ENCODE data around the gene FAM209A. TPM values are rescaled to one million over a fixed set of nuclear protein-coding genes. Genes with fewer than 3 reads are reported as not detected.

FAM209A gene
- total RNA-seq, 2 donors from 2014 or later = not detected

DNA sequence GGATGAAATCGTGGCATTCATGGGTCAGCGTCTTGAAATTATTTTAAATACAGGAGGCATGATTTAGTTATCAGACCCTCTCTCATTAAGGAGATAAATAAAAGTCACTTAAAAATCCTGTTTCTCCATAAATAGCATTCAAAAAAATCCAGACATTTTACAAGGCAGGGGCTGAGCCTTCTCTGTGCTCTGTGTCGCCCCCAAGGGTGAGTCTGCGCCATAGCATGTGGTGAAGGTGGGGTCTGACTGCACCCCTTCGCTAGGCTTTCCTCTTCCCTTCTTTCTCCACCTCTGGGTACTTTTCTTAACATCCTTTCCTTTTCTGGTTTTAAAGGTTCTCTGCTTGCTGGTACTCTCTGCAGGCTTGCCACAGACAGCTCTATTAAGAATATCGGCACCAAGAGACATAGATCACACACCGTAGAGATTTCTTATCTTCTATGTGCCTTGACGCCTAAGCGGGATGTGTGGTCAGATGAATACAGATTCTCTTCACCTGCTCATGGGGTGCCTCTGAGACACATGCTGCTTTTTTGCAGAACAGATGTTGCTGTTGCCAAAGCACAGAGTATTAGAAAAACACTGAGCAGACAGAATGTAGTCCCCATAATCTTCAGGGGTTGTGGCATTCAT lies 20.1 kb upstream of the FAM209A start:
- Histone ChIP-seq H3K9me3 (ENCODE audit: control insufficient read depth, low read length) (no peaks in the 10 kb centered on the region), H3K27ac (ENCODE audit: low read depth, low read length) (no peak overlapping the region), H3K4me3 (ENCODE audit: low read length) (no peak overlapping the region), H3K36me3 (ENCODE audit: control insufficient read depth, insufficient read depth, low read length) (peaks cover 16% of the 10 kb centered on the region), H3K27me3 (ENCODE audit: control insufficient read depth, insufficient read depth, low read length, poor library complexity, severe bottlenecking) (no peaks in the 10 kb centered on the region), H3K4me1 (ENCODE audit: control insufficient read depth, insufficient read depth, low read length) (no peaks in the 10 kb centered on the region), H3K9ac (ENCODE audit: extremely low read depth, low read length, poor library complexity, severe bottlenecking) (no peak overlapping the region)
- H3K36me3 Mint-ChIP-seq (ENCODE audit: low read depth) = peaks cover 9% of the 10 kb centered on the region
- 87 to 100% methylated on average over 6 to 9 of the region's 9 CpGs for WGBS, 2 experiments (ENCODE audit: insufficient coverage in 1 of 2, insufficient read length in 1 of 2)
- no peak overlapping the region for H3K4me3 Mint-ChIP-seq
- no peaks in the 10 kb centered on the region for H3K9me3 Mint-ChIP-seq
- no peaks in the 10 kb centered on the region for H3K27me3 Mint-ChIP-seq (ENCODE audit: insufficient read depth)
- peak; percentile 67 for DNase-seq
- TF ChIP-seq CTCF (conservative IDR thresholded peaks at IDR 0.05) = peak; percentile 80
- H3K4me1 Mint-ChIP-seq = no peaks in the 10 kb centered on the region
- H3K27ac Mint-ChIP-seq = no peak overlapping the region

GRCh38 chr20:56506103-56506502 lies 18.4 kb upstream of the FAM209A start:
- no peaks in the 10 kb centered on the region for H3K9me3 Mint-ChIP-seq

GRCh38 chr20:56511926-56512325 lies 12.6 kb upstream of the FAM209A start:
- no peaks in the 10 kb centered on the region for H3K4me1 Mint-ChIP-seq
- no peak overlapping the region for H3K4me3 Mint-ChIP-seq
- DNase-seq = no peak
- Histone ChIP-seq H3K27me3 (ENCODE audit: control insufficient read depth, insufficient read depth, low read length, poor library complexity, severe bottlenecking) (no peaks in the 10 kb centered on the region), H3K36me3 (ENCODE audit: control insufficient read depth, insufficient read depth, low read length) (peaks cover 22% of the 10 kb centered on the region), H3K9me3 (ENCODE audit: control insufficient read depth, low read length) (no peaks in the 10 kb centered on the region), H3K9ac (ENCODE audit: extremely low read depth, low read length, poor library complexity, severe bottlenecking) (no peak overlapping the region), H3K4me3 (ENCODE audit: low read length) (no peak overlapping the region), H3K27ac (ENCODE audit: low read depth, low read length) (no peak overlapping the region), H3K4me1 (ENCODE audit: control insufficient read depth, insufficient read depth, low read length) (no peaks in the 10 kb centered on the region)
- H3K36me3 Mint-ChIP-seq (ENCODE audit: low read depth) = peaks cover 25% of the 10 kb centered on the region
- no peaks in the 10 kb centered on the region for H3K27me3 Mint-ChIP-seq (ENCODE audit: insufficient read depth)
- TF ChIP-seq CTCF (conservative IDR thresholded peaks at IDR 0.05) = no peak
- no peak overlapping the region for H3K27ac Mint-ChIP-seq
- 88 to 95% methylated on average over 8 to 10 of the region's 10 CpGs for WGBS, 2 experiments (ENCODE audit: insufficient coverage in 1 of 2, insufficient read length in 1 of 2)
- no peaks in the 10 kb centered on the region for H3K9me3 Mint-ChIP-seq

More at GRCh38 chr20:56506103-56506502, 18.4 kb upstream of the FAM209A start:
- Histone ChIP-seq H3K27me3 (ENCODE audit: control insufficient read depth, insufficient read depth, low read length, poor library complexity, severe bottlenecking) (no peaks in the 10 kb centered on the region), H3K9ac (ENCODE audit: extremely low read depth, low read length, poor library complexity, severe bottlenecking) (no peak overlapping the region), H3K27ac (ENCODE audit: low read depth, low read length) (no peak overlapping the region), H3K4me3 (ENCODE audit: low read length) (no peak overlapping the region), H3K9me3 (ENCODE audit: control insufficient read depth, low read length) (no peaks in the 10 kb centered on the region), H3K36me3 (ENCODE audit: control insufficient read depth, insufficient read depth, low read length) (peaks cover 13% of the 10 kb centered on the region), H3K4me1 (ENCODE audit: control insufficient read depth, insufficient read depth, low read length) (no peaks in the 10 kb centered on the region)
- DNase-seq = no peak
- Mint-ChIP-seq H3K4me3 (no peak overlapping the region), H3K4me1 (no peaks in the 10 kb centered on the region), H3K36me3 (ENCODE audit: low read depth) (peaks cover 10% of the 10 kb centered on the region), H3K27ac (no peak overlapping the region), H3K27me3 (ENCODE audit: insufficient read depth) (no peaks in the 10 kb centered on the region)
- 83 to 93% methylated on average over 2 to 3 of the region's 3 CpGs for WGBS, 2 experiments (ENCODE audit: insufficient coverage in 1 of 2, insufficient read length in 1 of 2)
- TF ChIP-seq CTCF (conservative IDR thresholded peaks at IDR 0.05) = no peak

Measured in endodermal cell (in vitro differentiated cells).